Smooth muscle cell (in vitro differentiated cells): ENCODE data around the gene PTPRS. TPM values are rescaled to one million over a fixed set of nuclear protein-coding genes. Genes with fewer than 3 reads are reported as not detected.
A peak's percentile ranks its signal among the peaks of the same experiment; 100 is the strongest.

ENCODE experiments used
- DNase-seq: peaks from one replicate; lab custom pipeline; 2025; ENCODE audit not compliant: unreplicated experiment; lab: John Stamatoyannopoulos, UW
- H2AFZ ChIP-seq: fragments of 200-600 bp; sonication (generic); 2 replicates; pipeline ENCODE4 v1.6.0; 2016; ENCODE audit warnings: antibody characterized with exemption, low read depth, mild to moderate bottlenecking
- H3F3A ChIP-seq: fragments of 200-600 bp; sonication (generic); 2 replicates; pipeline ENCODE4 v1.6.0; 2017; ENCODE audit warnings: antibody characterized with exemption, low read depth
- H3K27ac ChIP-seq: fragments of 200-600 bp; sonication (generic); 2 replicates; pipeline ENCODE4 v1.5.1; 2016; ENCODE audit warnings: low read depth, mild to moderate bottlenecking
- H3K27me3 ChIP-seq: fragments of 200-600 bp; sonication (generic); 2 replicates; pipeline ENCODE4 v1.6.1; 2016; ENCODE audit warnings: low read depth, mild to moderate bottlenecking
- H3K36me3 ChIP-seq: fragments of 200-600 bp; sonication (generic); 2 replicates; pipeline ENCODE4 v1.5.1; 2016; ENCODE audit warnings: low read depth
- H3K4me1 ChIP-seq: fragments of 200-600 bp; sonication (generic); 2 replicates; pipeline ENCODE4 v1.5.1; 2016; ENCODE audit warnings: low read depth
- H3K4me2 ChIP-seq: fragments of 200-600 bp; sonication (generic); 2 replicates; pipeline ENCODE4 v1.6.0; 2016; ENCODE audit warnings: mild to moderate bottlenecking
- H3K4me3 ChIP-seq: fragments of 200-600 bp; sonication (generic); 2 replicates; pipeline ENCODE4 v1.5.1; 2016; ENCODE audit warnings: mild to moderate bottlenecking
- H3K79me2 ChIP-seq: fragments of 200-600 bp; sonication (generic); 2 replicates; pipeline ENCODE4 v1.6.0; 2016; ENCODE audit warnings: low read depth, mild to moderate bottlenecking
- H3K9ac ChIP-seq: fragments of 200-600 bp; sonication (generic); 2 replicates; pipeline ENCODE4 v1.6.0; 2016; ENCODE audit warnings: low read depth
- H3K9me3 ChIP-seq: fragments of 200-600 bp; sonication (generic); replicated peaks from 2 replicates; pipeline ENCODE4 v1.5.1; 2016; ENCODE audit warnings: low read depth
- H4K20me1 ChIP-seq: fragments of 200-600 bp; sonication (generic); 2 replicates; pipeline ENCODE4 v1.6.0; 2016; ENCODE audit warnings: low read depth
- WGBS: methylation state at CpG from one replicate; pipeline ENCODE4 v1.1.7; 2016; ENCODE audit warnings: low lambda C conversion rate; 5-methylcytosine and 5-hydroxymethylcytosine counted together
- polyA plus RNA-seq: library from polyadenylated mRNA; unstranded; fragments of >200 nt; fragmentation: Nextera tagmentation; extraction: Ambion mirVana; gene quantifications from 2 replicates; pipeline ENCODE4 v1.2.1, GENCODE V29; 2016
- total RNA-seq: library from RNA; depleted of rRNA; stranded (reverse); fragments of >200 nt; gene quantifications from 2 replicates; pipeline ENCODE4 v1.2.3, GENCODE V29; 2014
- TF ChIP-seq, protein P1 (sequence below): fragments of 200-600 bp; sonication (generic); IDR thresholded peaks from 2 replicates; pipeline ENCODE4 v1.5.1; 2017; ENCODE audit warnings: borderline replicate concordance, mild to moderate bottlenecking, antibody characterized with exemption; ENCODE audit not compliant: insufficient read depth, poor library complexity, severe bottlenecking

The PTPRS gene
- total and polyA plus RNA-seq, 2 experiments from 2014 or later = 30.2 to 71.6 TPM

GRCh38 chr19:5296021-5296420 lies 44.6 kb downstream of the PTPRS start:
- peaks cover 52% of the 10 kb centered on the region for H4K20me1 ChIP-seq
- peaks cover 8% of the 10 kb centered on the region for H3K79me2 ChIP-seq
- no peak for DNase-seq

GRCh38 chr19:5294403-5295160 lies 46.0 kb downstream of the PTPRS start:
- H4K20me1 ChIP-seq = peaks cover 63% of the 10 kb centered on the region
- no peaks in the 10 kb centered on the region for H3F3A ChIP-seq
- H3K4me3 ChIP-seq = peak overlapping the region; percentile 91
- H3K4me2 ChIP-seq = peak overlapping the region; percentile 100
- peaks cover 12% of the 10 kb centered on the region for H3K79me2 ChIP-seq
- H3K9me3 ChIP-seq = no peaks in the 10 kb centered on the region
- H3K27ac ChIP-seq = no peak overlapping the region
- TF ChIP-seq, protein P1, sequence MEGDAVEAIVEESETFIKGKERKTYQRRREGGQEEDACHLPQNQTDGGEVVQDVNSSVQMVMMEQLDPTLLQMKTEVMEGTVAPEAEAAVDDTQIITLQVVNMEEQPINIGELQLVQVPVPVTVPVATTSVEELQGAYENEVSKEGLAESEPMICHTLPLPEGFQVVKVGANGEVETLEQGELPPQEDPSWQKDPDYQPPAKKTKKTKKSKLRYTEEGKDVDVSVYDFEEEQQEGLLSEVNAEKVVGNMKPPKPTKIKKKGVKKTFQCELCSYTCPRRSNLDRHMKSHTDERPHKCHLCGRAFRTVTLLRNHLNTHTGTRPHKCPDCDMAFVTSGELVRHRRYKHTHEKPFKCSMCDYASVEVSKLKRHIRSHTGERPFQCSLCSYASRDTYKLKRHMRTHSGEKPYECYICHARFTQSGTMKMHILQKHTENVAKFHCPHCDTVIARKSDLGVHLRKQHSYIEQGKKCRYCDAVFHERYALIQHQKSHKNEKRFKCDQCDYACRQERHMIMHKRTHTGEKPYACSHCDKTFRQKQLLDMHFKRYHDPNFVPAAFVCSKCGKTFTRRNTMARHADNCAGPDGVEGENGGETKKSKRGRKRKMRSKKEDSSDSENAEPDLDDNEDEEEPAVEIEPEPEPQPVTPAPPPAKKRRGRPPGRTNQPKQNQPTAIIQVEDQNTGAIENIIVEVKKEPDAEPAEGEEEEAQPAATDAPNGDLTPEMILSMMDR = no peak
- H3K4me1 ChIP-seq = peaks cover 16% of the 10 kb centered on the region
- H3K9ac ChIP-seq = no peak overlapping the region
- 86% methylated on average over 22 of the region's 22 CpGs for WGBS
- no peak for DNase-seq
- no peaks in the 10 kb centered on the region for H3K27me3 ChIP-seq
- no peak overlapping the region for H2AFZ ChIP-seq
- H3K36me3 ChIP-seq = no peaks in the 10 kb centered on the region

More at GRCh38 chr19:5296021-5296420, 44.6 kb downstream of the PTPRS start:
- H3K36me3 ChIP-seq = no peaks in the 10 kb centered on the region
- H2AFZ ChIP-seq = no peak overlapping the region
- no peak overlapping the region for H3K4me2 ChIP-seq
- TF ChIP-seq, protein P1 = no peak
- H3K4me1 ChIP-seq = peaks cover 14% of the 10 kb centered on the region
- H3K9me3 ChIP-seq = no peaks in the 10 kb centered on the region
- H3K27me3 ChIP-seq = no peaks in the 10 kb centered on the region
- 96% methylated on average over 6 of the region's 6 CpGs for WGBS
- H3K27ac ChIP-seq = no peak overlapping the region
- no peak overlapping the region for H3K4me3 ChIP-seq
- no peak overlapping the region for H3K9ac ChIP-seq
- H3F3A ChIP-seq = no peaks in the 10 kb centered on the region

DNA sequence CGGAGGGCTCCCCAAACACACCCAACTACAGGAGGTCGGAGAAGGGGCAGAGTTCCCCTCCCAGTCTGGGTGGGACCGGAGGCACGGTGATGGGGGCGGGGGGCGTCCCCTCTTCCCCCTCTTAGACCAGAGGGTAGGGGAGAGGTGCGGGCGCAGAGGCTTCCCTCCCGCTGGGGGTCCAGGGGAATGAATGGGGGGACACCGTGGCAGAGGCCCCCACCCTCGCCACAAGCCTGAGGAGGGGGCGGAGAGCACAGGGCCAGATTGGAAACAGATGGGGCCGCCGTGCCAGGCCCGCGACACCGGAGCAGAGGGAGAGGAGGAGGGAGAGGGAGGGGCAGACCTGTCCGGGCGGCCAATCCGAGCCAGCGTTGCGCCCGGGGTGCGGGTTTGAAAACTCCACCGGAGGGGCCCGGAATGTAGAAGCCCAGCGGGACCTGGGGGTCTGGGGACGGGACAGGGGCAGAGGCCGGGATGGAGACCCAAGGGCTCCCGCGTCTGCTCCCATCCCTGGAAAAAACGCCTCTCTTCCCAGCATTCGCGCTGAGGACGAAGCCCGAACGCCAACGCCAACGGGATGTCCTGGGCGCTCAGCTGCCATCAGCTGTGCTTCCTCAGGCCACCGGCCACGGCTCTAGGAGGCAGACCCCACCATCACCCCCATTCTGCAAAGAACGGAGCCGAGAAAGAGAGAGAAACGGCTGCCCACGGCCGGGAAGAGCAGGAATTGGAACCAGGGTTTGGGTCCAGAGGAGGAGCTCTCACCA lies 46.8 kb downstream of the PTPRS start:
- H3K79me2 ChIP-seq = peaks cover 12% of the 10 kb centered on the region
- H2AFZ ChIP-seq = peak overlapping the region; percentile 75
- H3K4me2 ChIP-seq = peak overlapping the region; percentile 100
- peak; percentile 41 for DNase-seq
- TF ChIP-seq, protein P1 = no peak
- no peaks in the 10 kb centered on the region for H3F3A ChIP-seq
- H3K9ac ChIP-seq = peak overlapping the region; percentile 77
- H3K4me1 ChIP-seq = peaks cover 16% of the 10 kb centered on the region
- no peaks in the 10 kb centered on the region for H3K36me3 ChIP-seq
- H3K9me3 ChIP-seq = no peaks in the 10 kb centered on the region
- WGBS = 2% methylated on average over 32 of the region's 47 CpGs
- H3K27me3 ChIP-seq = no peaks in the 10 kb centered on the region
- H3K27ac ChIP-seq = peak overlapping the region; percentile 16
- H3K4me3 ChIP-seq = peak overlapping the region; percentile 91
- H4K20me1 ChIP-seq = peaks cover 71% of the 10 kb centered on the region
